ENCODE results near the gene PRKG1. TPM values are rescaled to one million over a fixed set of nuclear protein-coding genes. Genes with fewer than 3 reads are reported as not detected.

PRKG1 gene
- total and polyA plus RNA-seq, 2 experiments from 2014 or later, result 18.2 to 21.1 TPM

DNA sequence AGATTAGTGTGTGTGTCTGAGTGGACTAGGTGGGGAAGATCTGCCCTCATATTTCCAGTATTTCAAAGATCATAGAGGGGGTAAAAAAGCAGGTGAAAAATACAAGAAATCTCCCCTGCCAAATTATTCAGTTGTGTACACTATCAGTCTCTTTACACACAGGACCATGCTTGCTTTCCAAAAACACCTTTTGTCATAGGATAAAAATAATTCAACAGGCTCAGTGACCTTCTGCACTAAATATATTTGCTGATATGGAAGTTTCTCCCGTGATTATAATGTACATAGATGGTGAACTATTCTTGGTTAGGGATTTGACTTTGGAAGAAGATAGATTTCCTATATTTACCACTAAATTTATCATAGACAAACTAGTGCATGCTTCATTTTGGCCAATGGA is 649.8 kb downstream of the PRKG1 start:
- TF ChIP-seq, protein P1, sequence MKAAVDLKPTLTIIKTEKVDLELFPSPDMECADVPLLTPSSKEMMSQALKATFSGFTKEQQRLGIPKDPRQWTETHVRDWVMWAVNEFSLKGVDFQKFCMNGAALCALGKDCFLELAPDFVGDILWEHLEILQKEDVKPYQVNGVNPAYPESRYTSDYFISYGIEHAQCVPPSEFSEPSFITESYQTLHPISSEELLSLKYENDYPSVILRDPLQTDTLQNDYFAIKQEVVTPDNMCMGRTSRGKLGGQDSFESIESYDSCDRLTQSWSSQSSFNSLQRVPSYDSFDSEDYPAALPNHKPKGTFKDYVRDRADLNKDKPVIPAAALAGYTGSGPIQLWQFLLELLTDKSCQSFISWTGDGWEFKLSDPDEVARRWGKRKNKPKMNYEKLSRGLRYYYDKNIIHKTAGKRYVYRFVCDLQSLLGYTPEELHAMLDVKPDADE (IDR thresholded peaks at IDR 0.05), result no peak
- no peak for TF ChIP-seq CREB1 (CRISPR knock-in tag; IDR thresholded peaks at IDR 0.05; ENCODE audit: low read depth)
- no peak for TF ChIP-seq ZNF114 (CRISPR knock-in tag; IDR thresholded peaks at IDR 0.05)
- TF ChIP-seq ZNF331 (CRISPR knock-in tag; IDR thresholded peaks at IDR 0.05; ENCODE audit: low read depth), result no peak
- TF ChIP-seq JUNB (IDR thresholded peaks at IDR 0.05; ENCODE audit: unreplicated experiment), result no peak
- TF ChIP-seq EZH2phosphoT487 (IDR thresholded peaks at IDR 0.05; ENCODE audit: unreplicated experiment), result no peak
- TF ChIP-seq REST (IDR thresholded peaks at IDR 0.05; ENCODE audit: unreplicated experiment), result no peak
- TF ChIP-seq, protein P2, sequence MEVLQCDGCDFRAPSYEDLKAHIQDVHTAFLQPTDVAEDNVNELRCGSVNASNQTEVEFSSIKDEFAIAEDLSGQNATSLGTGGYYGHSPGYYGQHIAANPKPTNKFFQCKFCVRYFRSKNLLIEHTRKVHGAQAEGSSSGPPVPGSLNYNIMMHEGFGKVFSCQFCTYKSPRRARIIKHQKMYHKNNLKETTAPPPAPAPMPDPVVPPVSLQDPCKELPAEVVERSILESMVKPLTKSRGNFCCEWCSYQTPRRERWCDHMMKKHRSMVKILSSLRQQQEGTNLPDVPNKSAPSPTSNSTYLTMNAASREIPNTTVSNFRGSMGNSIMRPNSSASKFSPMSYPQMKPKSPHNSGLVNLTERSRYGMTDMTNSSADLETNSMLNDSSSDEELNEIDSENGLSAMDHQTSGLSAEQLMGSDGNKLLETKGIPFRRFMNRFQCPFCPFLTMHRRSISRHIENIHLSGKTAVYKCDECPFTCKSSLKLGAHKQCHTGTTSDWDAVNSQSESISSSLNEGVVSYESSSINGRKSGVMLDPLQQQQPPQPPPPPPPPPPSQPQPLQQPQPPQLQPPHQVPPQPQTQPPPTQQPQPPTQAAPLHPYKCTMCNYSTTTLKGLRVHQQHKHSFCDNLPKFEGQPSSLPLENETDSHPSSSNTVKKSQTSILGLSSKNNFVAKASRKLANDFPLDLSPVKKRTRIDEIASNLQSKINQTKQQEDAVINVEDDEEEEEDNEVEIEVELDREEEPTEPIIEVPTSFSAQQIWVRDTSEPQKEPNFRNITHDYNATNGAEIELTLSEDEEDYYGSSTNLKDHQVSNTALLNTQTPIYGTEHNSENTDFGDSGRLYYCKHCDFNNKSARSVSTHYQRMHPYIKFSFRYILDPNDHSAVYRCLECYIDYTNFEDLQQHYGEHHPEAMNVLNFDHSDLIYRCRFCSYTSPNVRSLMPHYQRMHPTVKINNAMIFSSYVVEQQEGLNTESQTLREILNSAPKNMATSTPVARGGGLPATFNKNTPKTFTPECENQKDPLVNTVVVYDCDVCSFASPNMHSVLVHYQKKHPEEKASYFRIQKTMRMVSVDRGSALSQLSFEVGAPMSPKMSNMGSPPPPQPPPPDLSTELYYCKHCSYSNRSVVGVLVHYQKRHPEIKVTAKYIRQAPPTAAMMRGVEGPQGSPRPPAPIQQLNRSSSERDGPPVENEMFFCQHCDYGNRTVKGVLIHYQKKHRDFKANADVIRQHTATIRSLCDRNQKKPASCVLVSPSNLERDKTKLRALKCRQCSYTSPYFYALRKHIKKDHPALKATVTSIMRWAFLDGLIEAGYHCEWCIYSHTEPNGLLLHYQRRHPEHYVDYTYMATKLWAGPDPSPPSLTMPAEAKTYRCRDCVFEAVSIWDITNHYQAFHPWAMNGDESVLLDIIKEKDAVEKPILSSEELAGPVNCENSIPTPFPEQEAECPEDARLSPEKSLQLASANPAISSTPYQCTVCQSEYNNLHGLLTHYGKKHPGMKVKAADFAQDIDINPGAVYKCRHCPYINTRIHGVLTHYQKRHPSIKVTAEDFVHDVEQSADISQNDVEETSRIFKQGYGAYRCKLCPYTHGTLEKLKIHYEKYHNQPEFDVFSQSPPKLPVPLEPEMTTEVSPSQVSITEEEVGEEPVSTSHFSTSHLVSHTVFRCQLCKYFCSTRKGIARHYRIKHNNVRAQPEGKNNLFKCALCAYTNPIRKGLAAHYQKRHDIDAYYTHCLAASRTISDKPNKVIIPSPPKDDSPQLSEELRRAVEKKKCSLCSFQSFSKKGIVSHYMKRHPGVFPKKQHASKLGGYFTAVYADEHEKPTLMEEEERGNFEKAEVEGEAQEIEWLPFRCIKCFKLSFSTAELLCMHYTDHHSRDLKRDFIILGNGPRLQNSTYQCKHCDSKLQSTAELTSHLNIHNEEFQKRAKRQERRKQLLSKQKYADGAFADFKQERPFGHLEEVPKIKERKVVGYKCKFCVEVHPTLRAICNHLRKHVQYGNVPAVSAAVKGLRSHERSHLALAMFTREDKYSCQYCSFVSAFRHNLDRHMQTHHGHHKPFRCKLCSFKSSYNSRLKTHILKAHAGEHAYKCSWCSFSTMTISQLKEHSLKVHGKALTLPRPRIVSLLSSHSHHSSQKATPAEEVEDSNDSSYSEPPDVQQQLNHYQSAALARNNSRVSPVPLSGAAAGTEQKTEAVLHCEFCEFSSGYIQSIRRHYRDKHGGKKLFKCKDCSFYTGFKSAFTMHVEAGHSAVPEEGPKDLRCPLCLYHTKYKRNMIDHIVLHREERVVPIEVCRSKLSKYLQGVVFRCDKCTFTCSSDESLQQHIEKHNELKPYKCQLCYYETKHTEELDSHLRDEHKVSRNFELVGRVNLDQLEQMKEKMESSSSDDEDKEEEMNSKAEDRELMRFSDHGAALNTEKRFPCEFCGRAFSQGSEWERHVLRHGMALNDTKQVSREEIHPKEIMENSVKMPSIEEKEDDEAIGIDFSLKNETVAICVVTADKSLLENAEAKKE (CRISPR knock-in tag; IDR thresholded peaks at IDR 0.05), result no peak
- no peak for TF ChIP-seq EZH2 (IDR thresholded peaks at IDR 0.05; ENCODE audit: low read depth, unreplicated experiment)
- no peak for TF ChIP-seq STAT1 (IDR thresholded peaks at IDR 0.05; ENCODE audit: unreplicated experiment)
- no peak for TF ChIP-seq POLR2AphosphoS5 (IDR thresholded peaks at IDR 0.05; ENCODE audit: low read depth)
- no peak for TF ChIP-seq NANOG (IDR thresholded peaks at IDR 0.05; ENCODE audit: borderline replicate concordance)
- TF ChIP-seq, protein P3, sequence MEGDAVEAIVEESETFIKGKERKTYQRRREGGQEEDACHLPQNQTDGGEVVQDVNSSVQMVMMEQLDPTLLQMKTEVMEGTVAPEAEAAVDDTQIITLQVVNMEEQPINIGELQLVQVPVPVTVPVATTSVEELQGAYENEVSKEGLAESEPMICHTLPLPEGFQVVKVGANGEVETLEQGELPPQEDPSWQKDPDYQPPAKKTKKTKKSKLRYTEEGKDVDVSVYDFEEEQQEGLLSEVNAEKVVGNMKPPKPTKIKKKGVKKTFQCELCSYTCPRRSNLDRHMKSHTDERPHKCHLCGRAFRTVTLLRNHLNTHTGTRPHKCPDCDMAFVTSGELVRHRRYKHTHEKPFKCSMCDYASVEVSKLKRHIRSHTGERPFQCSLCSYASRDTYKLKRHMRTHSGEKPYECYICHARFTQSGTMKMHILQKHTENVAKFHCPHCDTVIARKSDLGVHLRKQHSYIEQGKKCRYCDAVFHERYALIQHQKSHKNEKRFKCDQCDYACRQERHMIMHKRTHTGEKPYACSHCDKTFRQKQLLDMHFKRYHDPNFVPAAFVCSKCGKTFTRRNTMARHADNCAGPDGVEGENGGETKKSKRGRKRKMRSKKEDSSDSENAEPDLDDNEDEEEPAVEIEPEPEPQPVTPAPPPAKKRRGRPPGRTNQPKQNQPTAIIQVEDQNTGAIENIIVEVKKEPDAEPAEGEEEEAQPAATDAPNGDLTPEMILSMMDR (conservative IDR thresholded peaks at IDR 0.05; ENCODE audit: low read depth in 2 of 2), result no peak
- no peak overlapping the region for H3K4me3 ChIP-seq
- Mint-ChIP-seq H3K4me3 (no peak overlapping the region), H3K27me3 (ENCODE audit: insufficient read depth, low read depth, poor library complexity) (peaks cover 1% of the 10 kb centered on the region), H3K27ac (no peak overlapping the region), H3K36me3 (ENCODE audit: low read depth) (no peaks in the 10 kb centered on the region), H3K9me3 (no peaks in the 10 kb centered on the region), H3K4me1 (peaks cover 3% of the 10 kb centered on the region)
- no peaks in the 10 kb centered on the region for H3K27me3 ChIP-seq (ENCODE audit: insufficient read depth)
- H3K36me3 ChIP-seq (ENCODE audit: insufficient read depth), result no peaks in the 10 kb centered on the region
- ATAC-seq (no peak), DNase-seq (ENCODE audit: low spot score) (no peak)
- peaks cover 8% of the 10 kb centered on the region for H3K4me1 ChIP-seq (ENCODE audit: insufficient read depth)
- no peak overlapping the region for H3K4me2 ChIP-seq
- no peaks in the 10 kb centered on the region for H3K9me2 ChIP-seq (ENCODE audit: insufficient read depth)
- no peak overlapping the region for H2AFZ ChIP-seq
- H3K27ac ChIP-seq (ENCODE audit: low read depth), result no peak overlapping the region
- H3K79me2 ChIP-seq (replicated peaks; ENCODE audit: insufficient read depth), result no peaks in the 10 kb centered on the region
- H3F3A ChIP-seq (replicated peaks; ENCODE audit: low read depth), result no peaks in the 10 kb centered on the region
- no peaks in the 10 kb centered on the region for H4K20me1 ChIP-seq (replicated peaks; ENCODE audit: insufficient read depth)

Data from GM23338 (cell line).